H1 (cell line): ENCODE measurements around the gene AHRR. TPM values are rescaled to one million over a fixed set of nuclear protein-coding genes. Genes with fewer than 3 reads are reported as not detected.

Experiments used
- CTCF ChIA-PET: fragments of 300-600 bp; sonication (Branson Sonifier 250); formaldehyde crosslinking; loops from one replicate; lab custom pipeline; 2021; ENCODE audit not compliant: partially characterized antibody; lab: Charles Lee
- POLR2A ChIA-PET: fragments of 300-600 bp; sonication (Branson Sonifier 250); formaldehyde crosslinking; loops from one replicate; lab custom pipeline; 2021; ENCODE audit warnings: inconsistent platforms; ENCODE audit not compliant: partially characterized antibody; lab: Charles Lee
- DNase-seq, 2 experiments: peaks; one replicate each; pipeline versions ENCODE4 v3.0.0 to v3.0.0-alpha.2; 2010 to 2022; ENCODE audit warnings: low spot score in 2 of 2, low read depth in 1 of 2, mixed read lengths in 1 of 2
- FAIRE-seq: peaks from 2 replicates; lab custom pipeline; 2011; peaks lifted over from hg19 to GRCh38; lab: Jason Lieb, UNC
- H2AFZ ChIP-seq: 2 replicates; pipeline ENCODE4 v1.8.1; 2012; ENCODE audit warnings: low read length, inconsistent platforms
- H2AK5ac ChIP-seq: 2 replicates; pipeline ENCODE4 v1.6.1; 2013; ENCODE audit warnings: low read depth, low read length
- H2BK120ac ChIP-seq: replicated peaks from 2 replicates; pipeline ENCODE3; 2013; ENCODE audit warnings: low read depth, low read length, inconsistent platforms
- H2BK12ac ChIP-seq: 2 replicates; pipeline ENCODE4 v1.6.1; 2013; ENCODE audit warnings: low read depth, low read length
- H2BK15ac ChIP-seq: 2 replicates; pipeline ENCODE4 v1.6.1; 2013; ENCODE audit warnings: low read length
- H2BK20ac ChIP-seq: 2 replicates; pipeline ENCODE4 v1.6.1; 2013; ENCODE audit warnings: low read length
- H2BK5ac ChIP-seq: 2 replicates; pipeline ENCODE4 v1.6.1; 2013; ENCODE audit warnings: low read depth, low read length
- H3K14ac ChIP-seq: 2 replicates; pipeline ENCODE4 v1.6.1; 2013; ENCODE audit warnings: inconsistent platforms; ENCODE audit not compliant: insufficient read length
- H3K18ac ChIP-seq: 2 replicates; pipeline ENCODE4 v1.6.1; 2013; ENCODE audit warnings: low read length; ENCODE audit errors: extremely low read depth
- H3K23ac ChIP-seq: 2 replicates; pipeline ENCODE4 v1.6.1; 2013; ENCODE audit warnings: inconsistent platforms; ENCODE audit not compliant: insufficient read length
- H3K23me2 ChIP-seq: 2 replicates; pipeline ENCODE4 v1.6.1; 2013; ENCODE audit warnings: low read depth, low read length
- H3K27ac ChIP-seq: 2 replicates; pipeline ENCODE4 v1.6.1; 2011; ENCODE audit warnings: low read depth, low read length, inconsistent platforms
- H3K27me3 ChIP-seq, 4 experiments: replicated peaks in 1 of 4; 1 replicate in 1 of 4; 2 replicates in 3 of 4; pipeline versions ENCODE4 v1.6.1 to v1.8.1; 2011 to 2013; ENCODE audit warnings: low read length in 3 of 4, mild to moderate bottlenecking in 3 of 4, inconsistent platforms in 2 of 4, mixed read lengths in 2 of 4, moderate library complexity in 1 of 4; ENCODE audit not compliant: control insufficient read depth in 3 of 4, insufficient read depth in 3 of 4; ENCODE audit errors: extremely low read depth in 1 of 4
- H3K36me3 ChIP-seq, 4 experiments: 2 replicates each; pipeline versions ENCODE4 v1.6.1 to v1.8.1; 2011 to 2013; ENCODE audit warnings: mild to moderate bottlenecking in 4 of 4, low read length in 3 of 4, moderate library complexity in 2 of 4, control low read depth in 1 of 4, inconsistent platforms in 1 of 4; ENCODE audit not compliant: insufficient read depth in 4 of 4, control insufficient read depth in 2 of 4
- H3K4ac ChIP-seq: replicated peaks from 2 replicates; pipeline ENCODE3; 2013; ENCODE audit warnings: low read length, low read depth, mixed read lengths, inconsistent platforms; ENCODE audit not compliant: insufficient read length
- H3K4me1 ChIP-seq, 4 experiments: replicated peaks in 1 of 4; 1 replicate in 1 of 4; 2 replicates in 3 of 4; pipeline versions ENCODE4 v1.6.1 to v1.8.1; 2011 to 2013; ENCODE audit warnings: low read length in 3 of 4, inconsistent platforms in 2 of 4, mixed read lengths in 1 of 4; ENCODE audit not compliant: insufficient read depth in 4 of 4, control insufficient read depth in 3 of 4
- H3K4me2 ChIP-seq, 2 experiments: 2 replicates each; pipeline versions ENCODE4 v1.6.1 to v1.8.1; 2011 to 2013; ENCODE audit warnings: low read depth in 2 of 2, low read length in 2 of 2, control low read depth in 1 of 2, inconsistent platforms in 1 of 2, mild to moderate bottlenecking in 1 of 2; ENCODE audit not compliant: insufficient read depth in 1 of 2
- H3K4me3 ChIP-seq, 4 experiments: fragments of 200-600, 300-600 bp in 1 of 4; sonication (generic), shearing (Covaris generic), sonication (Bioruptor Twin) in 1 of 4; 2 replicates each; pipeline versions ENCODE4 v1.5.1 to v1.8.1; 2011 to 2016; ENCODE audit warnings: low read length in 4 of 4, low read depth in 3 of 4, control low read depth in 2 of 4, inconsistent platforms in 2 of 4, mild to moderate bottlenecking in 2 of 4, mixed read lengths in 1 of 4, moderate library complexity in 1 of 4; ENCODE audit not compliant: insufficient read depth in 2 of 4; ENCODE audit errors: extremely low read depth in 1 of 4
- H3K56ac ChIP-seq: replicated peaks from 2 replicates; pipeline ENCODE3; 2013; ENCODE audit warnings: low read depth, mild to moderate bottlenecking, mixed read lengths, low read length, inconsistent platforms; ENCODE audit not compliant: insufficient read length
- H3K79me1 ChIP-seq: 2 replicates; pipeline ENCODE4 v1.6.1; 2013; ENCODE audit warnings: low read depth, low read length, control low read depth
- H3K79me2 ChIP-seq, 2 experiments: 2 replicates each; pipeline versions ENCODE4 v1.6.1 to v1.8.1; 2012 to 2013; ENCODE audit warnings: low read length in 2 of 2, mild to moderate bottlenecking in 2 of 2, inconsistent platforms in 1 of 2; ENCODE audit not compliant: insufficient read depth in 2 of 2, control insufficient read depth in 1 of 2
- H3K9ac ChIP-seq, 4 experiments: replicated peaks in 1 of 4; 1 replicate in 1 of 4; 2 replicates in 3 of 4; pipeline versions ENCODE4 v1.6.1 to v1.8.1; 2011 to 2013; ENCODE audit warnings: low read depth in 3 of 4, low read length in 3 of 4, control low read depth in 2 of 4, mild to moderate bottlenecking in 2 of 4, moderate library complexity in 2 of 4, inconsistent platforms in 1 of 4; ENCODE audit errors: extremely low read depth in 1 of 4
- H3K9me3 ChIP-seq, 2 experiments: 2 replicates each; pipeline versions ENCODE4 v1.6.1 to v1.8.1; 2012 to 2013; ENCODE audit warnings: mild to moderate bottlenecking in 2 of 2, moderate library complexity in 2 of 2, control low read depth in 1 of 2, inconsistent platforms in 1 of 2, low read depth in 1 of 2, low read length in 1 of 2, mixed read lengths in 1 of 2; ENCODE audit not compliant: insufficient read depth in 2 of 2
- H4K20me1 ChIP-seq, 2 experiments: replicated peaks in 1 of 2; 2 replicates each; pipeline versions ENCODE3 to v1.8.1; 2011 to 2013; ENCODE audit warnings: inconsistent platforms in 2 of 2, low read length in 2 of 2, mild to moderate bottlenecking in 1 of 2; ENCODE audit not compliant: insufficient read depth in 2 of 2, control insufficient read depth in 1 of 2
- H4K5ac ChIP-seq: 2 replicates; pipeline ENCODE4 v1.6.1; 2013; ENCODE audit warnings: low read length, low read depth, mixed read lengths, inconsistent platforms; ENCODE audit not compliant: insufficient read length
- H4K8ac ChIP-seq: 2 replicates; pipeline ENCODE4 v1.8.0; 2013; ENCODE audit warnings: mild to moderate bottlenecking, moderate library complexity, low read length, inconsistent platforms; ENCODE audit not compliant: insufficient read depth; ENCODE audit errors: extremely low read depth
- H4K91ac ChIP-seq: replicated peaks from 2 replicates; pipeline ENCODE3; 2013; ENCODE audit warnings: low read length, mixed read lengths, inconsistent platforms; ENCODE audit not compliant: insufficient read length
- KDM4A ChIP-seq: IDR thresholded peaks from one replicate; pipeline ENCODE4 v1.7.1; 2012; ENCODE audit warnings: low read depth, mild to moderate bottlenecking, moderate library complexity, low read length, inconsistent platforms; ENCODE audit not compliant: severe bottlenecking
- PHF8 ChIP-seq: fragments of 200-600 bp; sonication (generic); conservative IDR thresholded peaks from 2 replicates; pipeline ENCODE4 v1.7.1; 2012; ENCODE audit warnings: low read depth, mild to moderate bottlenecking, inconsistent platforms, low read length, moderate library complexity
- RBBP5 ChIP-seq: IDR thresholded peaks from 2 replicates; pipeline ENCODE4 v1.7.1; 2012; ENCODE audit warnings: low read depth, mild to moderate bottlenecking, inconsistent platforms, low read length, moderate library complexity, borderline replicate concordance
- SAP30 ChIP-seq: fragments of 300-600 bp; sonication (generic); IDR thresholded peaks from 2 replicates; pipeline ENCODE4 v1.7.1; 2012; ENCODE audit warnings: low read length, moderate library complexity, mild to moderate bottlenecking, inconsistent platforms; ENCODE audit not compliant: insufficient read depth, insufficient replicate concordance
- SIN3A ChIP-seq, 2 experiments: IDR thresholded peaks in 1 of 2; conservative IDR thresholded peaks in 1 of 2; 2 replicates each; pipeline ENCODE4 v1.6.1; 2011 to 2012; ENCODE audit warnings: low read length in 2 of 2, improper control_type of control experiment in 1 of 2, low read depth in 1 of 2, mild to moderate bottlenecking in 1 of 2
- WGBS, 2 experiments: shearing (Covaris generic) in 1 of 2; methylation state at CpG; one replicate each; pipeline versions ENCODE4 v1.1.6 to v1.1.7; 2013 to 2015; ENCODE audit warnings: low lambda C conversion rate in 2 of 2, mixed read lengths in 2 of 2, inconsistent platforms in 1 of 2, low coverage in 1 of 2, missing lambda C conversion rate in 1 of 2; ENCODE audit not compliant: insufficient replicate concordance in 2 of 2, insufficient coverage in 1 of 2, insufficient read length in 1 of 2; ENCODE audit errors: extremely low coverage in 1 of 2, missing lambda C conversion rate in 1 of 2; 5-methylcytosine and 5-hydroxymethylcytosine counted together
- polyA plus RNA-seq, 7 experiments: library from polyadenylated mRNA; depleted of rRNA in 3 of 7; stranded (reverse) in 5 of 7; unstranded in 2 of 7; fragments of >200 nt in 5 of 7; fragments of 200-250 nt in 2 of 7; gene quantifications; 1 replicate in 5 of 7; 2 replicates in 1 of 7; 4 replicates in 1 of 7; pipeline versions ENCODE4 v1.2.1 to v1.2.3, GENCODE V29; 2011 to 2013; ENCODE audit warnings: missing spikeins in 2 of 7, mixed read lengths in 2 of 7
- total RNA-seq: library from RNA; stranded (reverse); fragmentation: NEBNext Ultra II Directional; extraction: Animal tissue kit (Norgen Biotek cat#: 25700); gene quantifications from 2 replicates; pipeline ENCODE4 v1.2.1, GENCODE V29; 2021

AHRR gene
- total and polyA plus RNA-seq, 2 of the 8 experiments (the other 6 are each of a cell fraction or from before 2014, with no cell fraction given) = 0.41 to 0.80 TPM

- H4K20me1 ChIP-seq = peaks cover 2 to 13% of the 10 kb centered on the region in 2 experiments
- no peak for FAIRE-seq
- H3K4me1 ChIP-seq = peaks cover 0 to 12% (median 8%) of the 10 kb centered on the region in 4 experiments; a peak in 5 of 7 replicates
- peak overlapping the region; percentile 1 to 76 (median 48); a peak in 5 of 7 replicates for H3K9ac ChIP-seq
- peaks cover 0 to 4% (median 0%) of the 10 kb centered on the region in 4 experiments; a peak in 2 of 7 replicates for H3K27me3 ChIP-seq
- H2BK12ac ChIP-seq = no peak overlapping the region
- H3K9me3 ChIP-seq = no peaks in the 10 kb centered on the region
- H3K27ac ChIP-seq = no peak overlapping the region; the same call in 1 of the 2 replicates
- no peak overlapping the region for H3K4ac ChIP-seq
- POLR2A ChIA-PET = no interaction called here
- H3K18ac ChIP-seq = no peak overlapping the region
- H2BK5ac ChIP-seq = no peak overlapping the region
- H3K23me2 ChIP-seq = peaks cover 13% of the 10 kb centered on the region; the same call in 1 of the 2 replicates
- CTCF ChIA-PET = interaction anchor here (0.8 to 2.6 kb wide), 4 partner anchors 9 to 30 kb away, joined by 3 to 10 read pairs (median 6); no protein-coding TSS in a partner anchor
- WGBS, 2 experiments = 47% methylated on average over 25 of the region's 62 CpGs; no CpG with 5 or more reads in 1 of the 2 experiments
- peak overlapping the region; percentile 77 to 100 for H3K4me2 ChIP-seq
- H4K8ac ChIP-seq = peak overlapping the region; percentile 92
- peaks cover 8 to 16% (median 11%) of the 10 kb centered on the region in 4 experiments for H3K36me3 ChIP-seq
- peak overlapping the region; percentile 36 for H4K5ac ChIP-seq
- H2BK20ac ChIP-seq = no peak overlapping the region
- H3K79me2 ChIP-seq = peaks cover 0 to 8% of the 10 kb centered on the region in 2 experiments; a peak in 1 of 4 replicates
- H2BK120ac ChIP-seq = no peak overlapping the region
- H2AFZ ChIP-seq = no peak overlapping the region
- H3K56ac ChIP-seq = no peak overlapping the region
- TF ChIP-seq PHF8 (peak; percentile 74; the same call in 1 of the 2 replicates), SAP30 (no peak), KDM4A (peak; percentile 20), RBBP5 (0 out of 2 replicates have a peak, but pooled peaks have one; percentile 17), SIN3A (conservative IDR thresholded peaks at IDR 0.05 in 1 of 2, IDR thresholded peaks at IDR 0.05 in 1 of 2; ENCODE audit: low read depth in 1 of 2, low read length in 2 of 2) (no peak)
- H2BK15ac ChIP-seq = no peak overlapping the region
- peaks cover 9% of the 10 kb centered on the region; the same call in 1 of the 2 replicates for H3K79me1 ChIP-seq
- no peak overlapping the region for H4K91ac ChIP-seq
- no peak overlapping the region for H2AK5ac ChIP-seq
- no peak overlapping the region for H3K23ac ChIP-seq
- H3K4me3 ChIP-seq = peak overlapping the region; percentile 90 to 95 (median 92)
- H3K14ac ChIP-seq = peak overlapping the region; percentile 79
- no peak for DNase-seq
These were observed 122.0 kb downstream of the AHRR start for GRCh38 chr5:443239-444151.
